ENCODE measurements around the gene WDR35.
"Not testable (repeated sequence)": the region's sequence is repeated elsewhere in the genome, so short reads cannot be mapped to it uniquely, and the experiment has no call there.

Gene WDR35

GRCh38 chr2:19932928-19933327, 57.0 kb downstream of the WDR35 start:
- H3K36me3 ChIP-seq (ENCODE audit: insufficient read depth): no peaks in the 10 kb centered on the region
- H3K4me2 ChIP-seq: no peak overlapping the region
- H2AFZ ChIP-seq (ENCODE audit: low read depth): no peak overlapping the region

GRCh38 chr2:19929226-19929625, 60.7 kb downstream of the WDR35 start:
- Histone ChIP-seq H3K9ac (no peak overlapping the region), H3K79me2 (ENCODE audit: insufficient read depth, low read depth) (no peaks in the 10 kb centered on the region), H3K36me3 (ENCODE audit: insufficient read depth) (no peaks in the 10 kb centered on the region), H2AFZ (ENCODE audit: low read depth) (no peak overlapping the region), H4K20me1 (ENCODE audit: insufficient read depth) (no peaks in the 10 kb centered on the region), H3K4me2 (no peak overlapping the region), H3K27ac (no peak overlapping the region), H3K4me3 (IDR thresholded peaks at IDR 0.05; ENCODE audit: insufficient read depth, low read depth, low read length) (no peak overlapping the region), H3K4me1 (ENCODE audit: low read depth, poor library complexity, severe bottlenecking) (no peaks in the 10 kb centered on the region), H3K27me3 (ENCODE audit: insufficient read depth, low read depth) (no peaks in the 10 kb centered on the region)
- no peak for TF ChIP-seq CTCF (conservative IDR thresholded peaks at IDR 0.05; ENCODE audit: low read depth, low read length)

More at GRCh38 chr2:19932928-19933327, 57.0 kb downstream of the WDR35 start:
- Histone ChIP-seq H3K79me2 (ENCODE audit: insufficient read depth, low read depth) (no peaks in the 10 kb centered on the region), H3K4me1 (ENCODE audit: low read depth, poor library complexity, severe bottlenecking) (no peaks in the 10 kb centered on the region), H3K27me3 (ENCODE audit: insufficient read depth, low read depth) (no peaks in the 10 kb centered on the region), H3K4me3 (IDR thresholded peaks at IDR 0.05; ENCODE audit: insufficient read depth, low read depth, low read length) (no peak overlapping the region), H3K27ac (no peak overlapping the region), H3K9ac (no peak overlapping the region), H4K20me1 (ENCODE audit: insufficient read depth) (no peaks in the 10 kb centered on the region)
- TF ChIP-seq CTCF (conservative IDR thresholded peaks at IDR 0.05; ENCODE audit: low read depth, low read length): no peak

GRCh38 chr2:19927816-19928215, 62.1 kb downstream of the WDR35 start:
- H3K36me3 ChIP-seq (ENCODE audit: insufficient read depth); H3K27me3 ChIP-seq (ENCODE audit: insufficient read depth, low read depth); H4K20me1 ChIP-seq (ENCODE audit: insufficient read depth); H3K27ac ChIP-seq; H3K79me2 ChIP-seq (ENCODE audit: insufficient read depth, low read depth); H3K4me2 ChIP-seq; H2AFZ ChIP-seq (ENCODE audit: low read depth); H3K4me1 ChIP-seq (ENCODE audit: low read depth, poor library complexity, severe bottlenecking); H3K9ac ChIP-seq; H3K4me3 ChIP-seq (IDR thresholded peaks at IDR 0.05; ENCODE audit: insufficient read depth, low read depth, low read length): not testable (repeated sequence)

GRCh38 chr2:19924526-19924925, 65.4 kb downstream of the WDR35 start:
- H4K20me1 ChIP-seq (ENCODE audit: insufficient read depth); H3K79me2 ChIP-seq (ENCODE audit: insufficient read depth, low read depth); H2AFZ ChIP-seq (ENCODE audit: low read depth); H3K4me2 ChIP-seq; H3K9ac ChIP-seq; H3K4me1 ChIP-seq (ENCODE audit: low read depth, poor library complexity, severe bottlenecking); H3K27me3 ChIP-seq (ENCODE audit: insufficient read depth, low read depth); H3K36me3 ChIP-seq (ENCODE audit: insufficient read depth); H3K27ac ChIP-seq; H3K4me3 ChIP-seq (IDR thresholded peaks at IDR 0.05; ENCODE audit: insufficient read depth, low read depth, low read length): not testable (repeated sequence)

- H3K4me1 ChIP-seq (ENCODE audit: low read depth, poor library complexity, severe bottlenecking); H3K9ac ChIP-seq; H3K4me3 ChIP-seq (IDR thresholded peaks at IDR 0.05; ENCODE audit: insufficient read depth, low read depth, low read length); H4K20me1 ChIP-seq (ENCODE audit: insufficient read depth); H2AFZ ChIP-seq (ENCODE audit: low read depth); H3K79me2 ChIP-seq (ENCODE audit: insufficient read depth, low read depth); H3K27me3 ChIP-seq (ENCODE audit: insufficient read depth, low read depth); H3K36me3 ChIP-seq (ENCODE audit: insufficient read depth); H3K4me2 ChIP-seq; H3K27ac ChIP-seq: not testable (repeated sequence)
Measured at GRCh38 chr2:19922188-19922587, 67.7 kb downstream of the WDR35 start.

GRCh38 chr2:19916385-19916950, 73.4 kb downstream of the WDR35 start:
- Histone ChIP-seq H3K27me3 (ENCODE audit: insufficient read depth, low read depth) (no peaks in the 10 kb centered on the region), H4K20me1 (ENCODE audit: insufficient read depth) (no peaks in the 10 kb centered on the region), H2AFZ (ENCODE audit: low read depth) (no peak overlapping the region), H3K9ac (no peak overlapping the region), H3K4me2 (no peak overlapping the region), H3K4me1 (ENCODE audit: low read depth, poor library complexity, severe bottlenecking) (no peaks in the 10 kb centered on the region), H3K27ac (no peak overlapping the region), H3K36me3 (ENCODE audit: insufficient read depth) (peaks cover 3% of the 10 kb centered on the region; the same call in 1 of the 2 replicates), H3K79me2 (ENCODE audit: insufficient read depth, low read depth) (no peaks in the 10 kb centered on the region), H3K4me3 (IDR thresholded peaks at IDR 0.05; ENCODE audit: insufficient read depth, low read depth, low read length) (no peak overlapping the region)
- no peak for TF ChIP-seq CTCF (conservative IDR thresholded peaks at IDR 0.05; ENCODE audit: low read depth, low read length)

All from KMS-11 (cell line).